Renal cortex interstitium (tissue), 11 donors: ENCODE results near the gene ALS2. TPM values are rescaled to one million over a fixed set of nuclear protein-coding genes. Genes with fewer than 3 reads are reported as not detected.
"Not testable (repeated sequence)": the region's sequence is repeated elsewhere in the genome, so short reads cannot be mapped to it uniquely, and the experiment has no call there.

Experiments
- DNase-seq, 11 donors: peaks; one replicate each; pipeline ENCODE4 v3.0.0-alpha.2; 2013; ENCODE audit warnings: low read depth in 9 of 11, low spot score in 4 of 11; ENCODE audit errors: extremely low read depth in 1 of 11
- polyA plus RNA-seq, 3 donors: library from polyadenylated mRNA; unstranded; fragments of 120-200 nt; gene quantifications; one replicate each; pipeline ENCODE4 v1.2.1, GENCODE V29; 2013; ENCODE audit not compliant: insufficient read length in 3 of 3

The ALS2 gene
- polyA plus RNA-seq, 3 donors = 28.6 to 30.4 (median 29.0) TPM

GRCh38 chr2:201773990-201774389 is 6.7 kb downstream of the ALS2 start:
- no peak for DNase-seq

- no peak for DNase-seq
Measured at GRCh38 chr2:201769666-201770373, 10.9 kb downstream of the ALS2 start.

- DNase-seq = no peak
Measured at GRCh38 chr2:201768918-201769317, 11.8 kb downstream of the ALS2 start.

GRCh38 chr2:201765799-201766198 is 14.9 kb downstream of the ALS2 start:
- no peak for DNase-seq

DNA sequence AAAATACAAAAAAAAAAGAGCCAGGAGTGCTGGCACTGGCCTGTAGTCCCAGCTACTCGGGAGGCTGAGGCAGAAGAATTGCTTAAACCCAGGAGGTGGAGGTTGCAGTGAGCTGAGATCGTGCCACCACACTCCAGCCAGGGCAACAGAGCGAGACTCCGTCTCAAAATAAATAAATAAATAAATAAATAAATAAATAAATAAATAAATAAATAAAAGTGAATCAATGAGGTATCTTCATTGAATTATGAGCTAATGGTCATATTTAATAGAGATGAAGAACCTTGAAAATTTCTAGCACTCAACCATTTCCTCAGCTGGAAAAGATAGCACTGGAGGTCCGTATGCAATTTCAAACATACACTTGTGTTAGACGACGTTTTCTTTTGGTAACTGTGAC is 16.3 kb downstream of the ALS2 start:
- DNase-seq = not testable (repeated sequence)

- no peak for DNase-seq
Measured at GRCh38 chr2:201761101-201761500, 19.6 kb downstream of the ALS2 start.

GRCh38 chr2:201759567-201759966 is 21.2 kb downstream of the ALS2 start:
- no peak for DNase-seq

GRCh38 chr2:201758873-201759272 is 21.9 kb downstream of the ALS2 start:
- DNase-seq = no peak

GRCh38 chr2:201758234-201758633 is 22.5 kb downstream of the ALS2 start:
- peak in 1 of 11 donors; percentile 25 for DNase-seq

- DNase-seq = no peak
Measured at GRCh38 chr2:201754717-201755415, 25.9 kb downstream of the ALS2 start.

DNA sequence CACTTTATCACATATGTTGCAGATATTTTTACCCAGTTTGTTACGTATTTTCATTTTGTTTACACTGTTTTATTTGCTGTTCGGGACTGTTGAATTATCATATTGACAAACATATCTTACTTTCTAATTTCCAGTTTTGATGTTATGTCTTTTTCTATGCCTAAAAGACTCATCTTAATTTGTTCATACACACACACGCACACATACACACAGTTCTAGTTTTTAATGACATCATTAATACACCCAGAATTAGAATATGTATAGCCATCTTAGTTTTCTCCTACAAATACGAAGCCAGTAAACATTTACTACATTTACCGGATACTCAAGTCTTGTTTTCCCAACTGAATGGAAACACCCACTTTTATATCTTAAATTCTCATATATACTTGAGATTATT is 29.2 kb downstream of the ALS2 start:
- DNase-seq = no peak

DNA sequence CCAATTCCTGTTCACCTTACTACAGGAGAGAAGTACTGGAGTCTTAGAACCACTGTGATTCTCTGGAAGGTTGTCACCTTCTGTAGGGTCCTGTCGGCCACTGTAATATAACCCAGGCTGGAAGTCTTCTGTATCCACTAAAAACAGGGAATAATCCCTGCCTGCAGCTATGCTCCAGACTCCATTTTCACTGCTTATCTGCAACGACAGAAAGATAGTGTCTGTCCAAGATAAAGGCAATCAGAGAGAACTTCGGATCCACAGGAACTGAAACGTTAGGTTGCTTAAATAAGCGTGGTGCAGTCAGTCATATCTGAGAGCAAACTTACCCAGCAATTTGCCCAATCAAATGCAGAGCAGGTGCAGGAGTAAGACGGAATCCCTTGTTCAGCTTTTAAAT is 34.2 kb downstream of the ALS2 start:
- no peak for DNase-seq

GRCh38 chr2:201735486-201735885 is 45.2 kb downstream of the ALS2 start:
- DNase-seq = no peak

- no peak for DNase-seq
Measured at GRCh38 chr2:201734111-201734510, 46.6 kb downstream of the ALS2 start.

GRCh38 chr2:201733544-201733943 is 47.2 kb downstream of the ALS2 start:
- no peak for DNase-seq

DNA sequence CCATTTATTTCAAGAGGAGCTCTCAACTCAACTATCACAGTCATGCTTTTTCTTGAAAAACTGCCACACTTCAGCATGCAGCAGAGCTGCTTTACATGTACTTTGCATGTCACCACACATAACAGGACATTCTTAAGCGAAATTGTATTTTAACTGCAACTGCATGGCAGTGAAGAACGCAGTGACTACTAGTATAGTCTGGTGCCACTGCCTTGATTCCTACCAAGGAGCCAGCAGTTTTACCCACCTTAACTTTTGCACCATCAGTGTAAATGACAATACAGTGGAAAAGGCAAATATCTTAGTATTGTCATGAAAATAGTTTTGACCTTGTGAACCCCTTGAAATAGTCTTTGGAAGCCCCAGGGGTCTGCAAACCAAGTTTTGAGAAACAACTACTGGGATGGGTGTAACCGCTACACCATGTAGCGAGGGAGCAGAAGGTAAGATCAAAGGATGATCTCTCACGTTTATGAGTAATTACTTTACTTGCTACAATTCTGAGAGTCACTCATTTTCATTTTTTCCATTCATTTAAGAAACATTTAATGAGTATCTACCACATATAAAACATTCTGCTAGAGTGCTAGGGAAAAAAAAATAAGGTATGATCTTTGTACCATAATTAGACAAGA is 50.0 kb downstream of the ALS2 start:
- DNase-seq = no peak

GRCh38 chr2:201715459-201715858 is 65.3 kb downstream of the ALS2 start:
- peak in 2 of 11 donors; percentile 13 for DNase-seq

- DNase-seq = no peak
Measured at GRCh38 chr2:201712726-201713125, 68.0 kb downstream of the ALS2 start.

GRCh38 chr2:201709747-201710146 is 71.0 kb downstream of the ALS2 start:
- DNase-seq = no peak

- DNase-seq = no peak
Measured at GRCh38 chr2:201709049-201709448, 71.7 kb downstream of the ALS2 start.
